HG02943 (cell line): Measurements from ENCODE around the gene ANG.
"Not testable (repeated sequence)": the region's sequence is repeated elsewhere in the genome, so short reads cannot be mapped to it uniquely, and the experiment has no call there.

Experiments used
- ATAC-seq: cut with Tn5 transposase; IDR thresholded peaks from one replicate; pipeline ENCODE4 v1.9.1; 2021; ENCODE audit warnings: mild to moderate bottlenecking, low read depth, moderate library complexity; ENCODE audit not compliant: unreplicated experiment

ANG gene

GRCh38 chr14:20688167-20688839 is at the start of gene ANG:
Gene ANG (plus strand): TSS chr14:20688764. CDS start chr14:20693565, 4,801 bp downstream.
- ATAC-seq = no peak

GRCh38 chr14:20641591-20641990 is 47.0 kb upstream of the ANG start, which contains the start of gene OR6S1:
Gene OR6S1 (minus strand): TSS chr14:20641691. CDS start chr14:20641691, 0 bp downstream.
- no peak for ATAC-seq

- no peak for ATAC-seq
These were observed 46.4 kb upstream of the ANG start for GRCh38 chr14:20642182-20642581.

GRCh38 chr14:20642755-20643154 is 45.8 kb upstream of the ANG start:
- ATAC-seq = not testable (repeated sequence)

GRCh38 chr14:20644520-20644919 is 44.0 kb upstream of the ANG start:
- ATAC-seq = no peak

- no peak for ATAC-seq
These were observed 43.1 kb upstream of the ANG start for GRCh38 chr14:20645481-20645880.

GRCh38 chr14:20652996-20653975 is 35.3 kb upstream of the ANG start:
- ATAC-seq = no peak

- ATAC-seq = no peak
These were observed 32.7 kb upstream of the ANG start for GRCh38 chr14:20655851-20656250.

GRCh38 chr14:20656274-20656673 is 32.3 kb upstream of the ANG start:
- no peak for ATAC-seq

- no peak for ATAC-seq
These were observed 31.1 kb upstream of the ANG start for GRCh38 chr14:20657216-20658211.

GRCh38 chr14:20658246-20658645 is 30.3 kb upstream of the ANG start:
- ATAC-seq = no peak

GRCh38 chr14:20659336-20659735 is 29.2 kb upstream of the ANG start:
- no peak for ATAC-seq

- no peak for ATAC-seq
These were observed 28.7 kb upstream of the ANG start for GRCh38 chr14:20659813-20660395.

GRCh38 chr14:20661197-20661596 is 27.4 kb upstream of the ANG start:
- no peak for ATAC-seq

GRCh38 chr14:20662968-20663732 is 25.4 kb upstream of the ANG start:
- ATAC-seq = no peak

GRCh38 chr14:20666400-20666961 is 22.1 kb upstream of the ANG start:
- not testable (repeated sequence) for ATAC-seq

- peak; percentile 64 for ATAC-seq
These were observed 20.6 kb upstream of the ANG start for GRCh38 chr14:20667957-20668356.

- ATAC-seq = no peak
These were observed 19.6 kb upstream of the ANG start for GRCh38 chr14:20668969-20669368.
